Hepatic stellate cell (primary cell): Measurements from ENCODE around the gene SORCS2.

Source experiments
- DNase-seq: peaks from one replicate; pipeline ENCODE4 v3.0.0; 2011; ENCODE audit warnings: low spot score

SORCS2 gene

DNA sequence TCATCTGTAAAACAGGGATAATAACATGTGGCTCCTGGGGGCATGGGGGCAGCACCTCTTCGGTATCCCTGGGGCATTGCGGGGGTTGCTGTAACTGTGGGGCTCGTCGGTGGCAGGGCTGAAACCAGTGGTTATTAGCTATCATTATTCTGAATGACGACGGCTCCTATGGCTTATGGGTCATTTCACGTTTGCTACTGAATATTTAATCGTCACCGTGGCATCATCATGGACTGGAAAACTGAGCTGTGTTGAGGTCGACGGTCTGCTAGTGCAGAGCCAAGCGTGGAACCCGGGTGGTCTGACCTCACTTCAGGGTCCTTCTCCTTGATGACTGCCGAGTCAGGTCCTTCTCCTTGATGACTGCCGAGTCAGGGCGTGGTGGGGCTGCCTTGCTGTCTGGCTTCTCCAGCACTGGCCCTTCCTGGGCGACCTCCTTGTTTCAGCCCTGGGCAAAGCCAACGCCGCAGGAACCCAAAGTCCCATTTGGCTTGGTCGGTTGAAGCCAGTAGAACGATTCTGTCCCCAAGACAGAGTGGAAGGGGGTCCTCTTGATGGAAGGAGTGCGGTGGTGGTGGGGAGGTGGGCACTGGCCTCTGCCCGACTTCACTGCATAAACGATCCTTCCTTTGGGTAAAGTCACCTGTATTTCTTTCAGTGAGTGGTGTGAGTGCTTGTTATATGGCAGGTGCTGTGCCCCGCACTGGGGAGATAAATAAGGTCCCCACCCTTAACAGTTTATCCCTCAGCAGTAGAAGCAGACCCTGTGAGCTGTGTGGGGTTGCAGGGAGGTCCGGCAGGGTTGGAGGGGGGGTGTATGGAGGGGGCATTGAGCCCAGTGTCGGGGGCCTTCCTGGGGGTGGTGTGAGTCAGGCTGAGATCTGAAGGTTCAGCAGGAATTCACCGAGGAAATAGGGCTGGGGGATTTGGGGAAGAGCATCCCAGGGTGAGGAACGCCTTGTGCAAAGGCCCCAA is 201.6 kb downstream of the SORCS2 start:
- no peak for DNase-seq

DNA sequence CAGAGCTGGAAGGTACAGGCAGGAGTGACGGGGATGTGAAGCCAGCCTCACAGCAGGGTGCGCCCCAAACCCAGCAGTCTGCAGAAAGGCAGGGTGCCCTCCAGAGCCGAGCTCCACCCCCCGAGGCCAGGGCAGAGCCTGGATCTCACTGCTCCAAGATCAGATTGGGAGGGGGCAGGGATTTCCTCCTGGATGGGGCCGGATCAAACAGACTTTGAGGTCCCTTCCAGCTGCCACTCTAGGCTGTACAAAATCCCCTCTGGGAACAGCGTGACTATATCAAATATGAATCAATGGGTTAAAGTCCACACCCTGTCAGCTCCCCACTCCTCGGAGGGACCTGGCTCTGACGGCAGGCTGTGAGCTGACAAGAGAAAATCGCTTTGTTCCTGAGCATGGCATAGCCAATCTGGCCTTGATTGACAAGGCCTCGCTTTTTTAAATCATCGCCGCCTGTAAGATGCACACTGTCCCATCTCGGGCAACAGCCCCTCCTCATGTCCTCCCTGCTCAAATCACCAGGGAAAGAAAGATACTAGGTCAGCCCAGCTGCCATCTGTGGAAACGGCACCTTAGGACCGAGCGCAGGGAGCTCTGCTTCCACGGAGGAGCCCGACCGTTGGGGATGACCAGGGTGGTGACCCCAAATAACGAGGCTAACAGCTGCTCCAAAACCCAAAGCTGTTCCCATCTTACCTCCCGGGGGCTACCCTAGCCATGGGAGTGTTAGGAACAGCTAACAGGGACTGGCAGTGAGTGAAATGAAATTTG is 202.5 kb downstream of the SORCS2 start:
- DNase-seq, result no peak

DNA sequence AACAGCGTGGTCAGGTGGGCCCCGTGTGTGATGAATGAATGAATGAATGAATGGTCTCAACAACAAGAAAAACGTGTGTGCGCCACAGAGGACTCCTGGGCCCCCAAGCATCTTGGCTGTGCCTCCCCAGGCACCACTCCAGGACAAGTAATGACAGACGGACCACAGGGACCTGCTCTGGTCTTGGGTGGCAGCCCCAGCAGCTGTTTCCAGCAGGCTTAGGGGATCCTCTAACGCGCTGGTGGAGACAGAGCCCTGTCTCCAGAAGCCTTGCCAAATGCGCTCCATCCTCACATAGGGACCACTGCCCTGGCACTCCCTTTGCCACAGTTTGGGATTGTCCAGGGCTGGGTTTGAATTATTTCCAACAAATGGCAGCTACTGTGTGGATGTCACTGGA is 203.3 kb downstream of the SORCS2 start:
- no peak for DNase-seq

GRCh38 chr4:7396186-7396910 is 204.0 kb downstream of the SORCS2 start:
- no peak for DNase-seq

- DNase-seq, result no peak
These were observed 205.1 kb downstream of the SORCS2 start for GRCh38 chr4:7397206-7398103.

- no peak for DNase-seq
These were observed 205.7 kb downstream of the SORCS2 start for GRCh38 chr4:7398104-7398423.

DNA sequence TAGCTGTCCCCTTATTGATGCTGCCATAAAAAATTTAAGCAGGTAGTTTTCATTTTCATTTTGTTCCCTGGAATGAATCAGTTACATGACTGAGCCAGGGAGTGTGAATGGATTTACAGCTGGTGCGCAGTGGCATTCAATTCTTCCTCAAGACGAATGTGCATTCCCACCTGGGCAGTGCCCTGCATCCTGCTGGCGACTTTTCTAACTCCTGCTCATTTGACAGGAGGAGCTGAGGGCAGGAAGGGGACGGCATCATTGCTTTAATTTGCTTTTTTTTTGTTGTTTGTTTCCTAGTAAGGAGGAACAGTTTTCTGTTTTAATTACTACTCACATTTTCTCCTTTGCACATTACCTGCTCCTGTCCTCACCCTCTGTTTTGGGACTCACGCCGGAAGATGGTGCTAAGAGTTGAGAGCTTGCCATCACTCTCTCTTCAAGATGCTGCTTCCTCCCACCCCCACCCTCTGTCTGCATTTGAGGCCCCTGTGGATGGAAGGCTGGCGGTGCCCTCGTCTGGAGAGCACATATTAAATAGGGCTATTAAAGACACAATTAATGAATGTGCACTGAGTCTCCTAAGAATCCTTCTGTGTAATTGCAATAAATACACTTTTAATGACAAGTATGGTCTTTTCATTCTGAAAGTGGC is 206.6 kb downstream of the SORCS2 start:
- DNase-seq, result no peak

DNA sequence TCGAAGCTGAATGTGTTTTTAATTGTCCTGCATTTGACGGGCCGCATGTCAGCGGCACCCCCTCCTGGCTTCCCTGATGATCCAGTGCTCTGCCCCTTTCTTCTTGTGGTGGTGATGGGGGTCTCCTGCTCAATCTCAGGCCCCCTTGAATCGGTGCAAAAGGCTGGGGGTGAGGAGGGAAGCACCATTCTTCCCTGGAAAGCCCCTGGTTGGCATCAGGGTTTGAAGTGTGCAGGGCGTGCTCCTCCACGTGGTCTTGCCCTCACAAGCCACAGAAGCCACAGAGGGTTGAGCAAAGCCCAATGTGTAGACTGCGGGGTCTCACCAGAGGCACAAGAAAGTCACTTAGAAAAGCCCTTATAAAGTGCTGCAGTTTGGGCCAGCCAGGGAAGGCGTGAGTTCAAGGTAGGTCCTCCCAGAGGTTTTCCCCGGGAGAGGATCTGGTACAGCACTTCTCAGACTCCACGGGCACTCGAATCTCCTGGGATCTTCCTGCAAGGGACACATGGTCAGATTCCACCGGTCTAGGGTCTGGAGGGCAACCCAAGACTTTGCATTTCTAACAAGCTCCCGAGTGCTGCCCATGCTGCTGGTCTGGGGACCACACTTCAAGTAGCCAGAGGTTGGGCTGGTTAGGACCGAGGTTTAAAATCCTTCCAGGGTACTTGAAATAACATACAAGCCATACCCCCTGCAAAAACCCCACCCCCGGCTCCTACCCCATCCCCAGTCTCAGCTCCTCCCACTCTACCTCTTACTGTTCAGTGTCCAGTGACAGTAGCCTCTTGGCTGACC is 207.3 kb downstream of the SORCS2 start:
- DNase-seq, result no peak

DNA sequence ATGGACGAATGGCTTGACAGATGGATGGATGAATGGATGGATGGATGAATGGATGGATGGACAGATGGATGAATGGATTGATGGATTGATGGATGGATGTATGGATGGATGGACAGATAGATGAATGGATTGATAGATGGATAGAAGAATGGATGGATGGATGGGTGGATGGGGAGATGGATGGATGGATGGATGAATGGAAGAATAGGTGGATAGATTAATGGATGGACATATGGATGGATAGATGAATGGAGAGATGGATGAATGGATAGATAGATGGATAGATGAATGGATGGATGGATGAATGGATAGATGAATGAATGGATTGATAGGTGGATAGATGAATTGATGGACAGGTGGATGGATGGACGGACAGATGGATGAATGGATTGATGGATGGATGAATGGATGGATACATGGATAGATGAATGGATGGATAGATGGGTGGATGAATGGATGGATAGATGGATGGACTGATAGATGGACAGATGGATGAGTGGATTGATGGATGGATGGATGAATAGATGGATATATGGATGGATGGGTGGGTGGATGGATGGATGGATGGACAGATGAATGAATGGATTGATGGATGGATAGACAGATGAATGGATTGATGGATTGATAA is 208.4 kb downstream of the SORCS2 start:
- no peak for DNase-seq

DNA sequence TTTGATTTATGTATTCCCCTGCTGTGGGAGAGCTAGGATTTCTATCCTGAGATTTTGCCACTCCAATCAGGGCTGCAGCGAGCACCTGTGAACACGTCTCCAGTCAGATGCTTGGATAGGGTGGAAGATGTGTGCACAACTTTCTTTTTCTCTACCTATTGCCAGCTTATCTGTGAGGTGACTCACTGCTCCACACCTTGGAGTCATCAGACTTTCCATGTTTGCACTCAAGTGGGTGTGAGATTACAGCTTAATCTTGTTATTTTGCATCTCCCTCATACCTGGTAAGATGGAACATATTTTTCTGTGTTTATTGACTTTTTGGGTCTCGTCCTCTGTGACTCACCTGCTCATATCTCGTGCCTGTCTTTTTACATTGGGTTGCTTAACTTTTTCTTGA is 210.2 kb downstream of the SORCS2 start:
- DNase-seq, result no peak

DNA sequence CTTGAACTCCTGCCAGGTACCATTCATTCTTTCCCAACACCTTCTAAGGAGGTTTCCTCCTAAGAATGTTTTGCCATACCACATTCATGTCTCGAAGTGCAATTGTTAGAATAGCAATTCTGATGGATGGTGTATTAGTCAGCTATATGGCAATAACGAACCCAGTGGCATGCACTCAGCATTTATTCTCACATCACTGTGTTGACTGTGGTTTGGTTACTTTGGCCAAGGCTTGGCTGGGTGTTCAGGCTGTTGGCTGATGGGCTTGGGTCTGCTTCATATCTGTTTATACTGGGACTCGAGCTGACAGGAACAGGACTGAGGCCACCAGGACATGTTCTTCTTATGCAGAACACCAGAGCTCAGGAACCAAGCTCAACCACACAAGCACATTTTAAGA is 210.7 kb downstream of the SORCS2 start:
- DNase-seq, result no peak

- DNase-seq, result no peak
These were observed 215.8 kb downstream of the SORCS2 start for GRCh38 chr4:7408166-7408565.

DNA sequence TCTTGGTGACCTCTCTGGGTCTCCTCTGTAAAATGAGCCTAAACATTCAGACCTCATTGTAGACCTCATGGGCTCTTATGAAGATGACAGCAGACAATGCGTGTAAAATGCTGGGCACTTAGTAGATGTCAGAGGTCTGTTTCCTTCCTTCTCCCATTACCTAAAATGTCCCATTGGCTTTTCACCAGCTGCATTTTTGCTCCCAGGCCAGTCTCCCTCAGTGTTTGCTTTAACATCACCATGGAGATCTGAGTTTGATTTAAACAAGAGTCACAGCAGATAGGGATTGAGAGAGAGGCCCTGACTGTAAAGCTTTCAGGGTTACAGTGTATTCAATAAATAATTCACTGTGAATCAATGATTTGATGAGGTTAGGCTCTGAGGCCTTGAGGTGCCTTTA is 218.1 kb downstream of the SORCS2 start:
- DNase-seq, result no peak

GRCh38 chr4:7411491-7411890 is 219.2 kb downstream of the SORCS2 start:
- no peak for DNase-seq

- no peak for DNase-seq
These were observed 219.7 kb downstream of the SORCS2 start for GRCh38 chr4:7411896-7412553.

DNA sequence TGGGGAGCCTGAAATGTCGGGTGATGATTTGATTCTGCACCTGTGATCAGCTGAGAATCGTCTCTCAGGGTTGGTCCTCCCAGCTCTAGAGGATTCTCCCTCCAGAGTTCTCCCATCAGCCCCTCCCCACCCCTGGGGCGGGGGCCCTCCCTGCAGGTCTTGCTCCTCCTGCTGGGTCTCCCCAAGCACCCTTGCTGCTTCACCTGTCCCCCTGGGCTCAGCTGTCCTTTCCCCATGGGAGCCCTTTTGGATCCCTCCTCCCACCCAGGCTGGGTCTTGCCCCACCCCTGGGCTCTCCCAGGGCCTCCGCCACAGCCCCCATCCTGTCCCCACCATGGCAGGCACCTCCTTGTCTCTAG is 220.2 kb downstream of the SORCS2 start:
- DNase-seq, result no peak

DNA sequence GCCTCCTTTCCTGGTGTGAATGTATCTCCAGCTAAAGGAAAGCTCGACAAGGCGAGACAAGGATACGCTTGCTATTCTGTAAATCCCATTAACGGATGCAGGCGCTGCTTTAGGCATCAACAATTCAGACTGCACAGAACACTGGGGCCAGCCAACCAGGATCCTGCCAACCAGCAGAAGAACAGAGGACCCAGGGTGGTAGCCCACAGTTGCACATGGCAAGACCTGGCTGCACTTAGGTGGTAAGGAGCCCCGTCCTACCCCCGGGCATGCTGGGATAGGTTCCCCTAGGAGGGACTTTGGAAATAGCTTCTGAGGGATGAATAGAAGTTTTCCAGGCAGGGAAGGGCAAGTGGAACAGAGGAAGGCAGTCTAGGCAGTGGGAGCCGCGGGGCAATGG is 221.7 kb downstream of the SORCS2 start:
- DNase-seq, result no peak

DNA sequence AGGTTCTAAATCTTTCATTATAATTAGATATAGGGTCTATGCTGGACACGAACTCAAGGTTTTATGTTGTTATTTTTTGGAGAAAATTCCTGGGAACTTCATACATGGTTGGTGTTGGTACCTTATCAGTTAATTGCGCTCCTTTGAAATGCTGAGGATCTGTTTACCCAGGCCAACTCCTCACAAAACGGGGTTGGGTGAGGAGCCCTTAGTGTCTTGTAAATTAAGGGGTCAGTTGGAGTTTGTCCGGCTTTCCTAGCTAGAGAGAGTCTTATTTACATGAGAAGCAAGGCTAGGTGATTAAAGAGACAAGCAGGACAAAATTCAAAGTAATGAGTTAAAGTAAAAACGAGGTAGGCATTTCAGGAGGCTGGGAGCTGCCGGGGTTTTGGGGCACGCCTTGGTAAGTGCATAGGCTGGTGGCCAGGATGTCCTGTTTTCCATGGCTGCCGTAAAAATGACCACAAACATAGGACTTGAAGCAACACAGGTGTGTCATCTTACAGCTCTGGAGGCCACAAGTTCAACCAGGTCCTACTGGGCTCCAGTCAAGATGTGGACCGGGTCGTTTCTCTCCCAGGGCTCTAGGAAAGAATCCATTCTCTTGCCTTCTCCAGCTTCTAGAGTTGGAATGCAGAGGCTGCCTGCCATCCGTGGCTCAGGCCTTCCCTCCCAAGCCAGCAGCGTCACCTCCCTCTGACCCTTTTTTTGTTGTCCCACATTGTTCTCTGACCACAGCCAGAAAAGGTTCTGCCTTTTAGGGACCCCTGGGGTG is 222.6 kb downstream of the SORCS2 start:
- DNase-seq, result no peak
